ENCODE measurements around the gene TGFB1I1. TPM values are rescaled to one million over a fixed set of nuclear protein-coding genes. Genes with fewer than 3 reads are reported as not detected.
"Not testable (repeated sequence)": the region's sequence is repeated elsewhere in the genome, so short reads cannot be mapped to it uniquely, and the experiment has no call there.

Gene TGFB1I1
- total RNA-seq, 2 experiments from 2014 or later, result 0.20 to 0.48 TPM

- CTCF ChIA-PET; H3K4me1 Mint-ChIP-seq; H3K36me3 Mint-ChIP-seq (ENCODE audit: low read depth); H3K27ac Mint-ChIP-seq; H3K4me3 Mint-ChIP-seq; H3K9me3 Mint-ChIP-seq; DNase-seq; POLR2A ChIA-PET: not testable (repeated sequence)
- peaks cover 12% of the 10 kb centered on the region for H3K27me3 Mint-ChIP-seq
These were observed 51.8 kb downstream of the TGFB1I1 start for GRCh38 chr16:31523768-31524167.

- DNase-seq, result no peak
- H3K27ac Mint-ChIP-seq, result no peak overlapping the region
- no peak overlapping the region for H3K4me3 Mint-ChIP-seq
- ChIA-PET CTCF (interaction anchor here (0.6 kb wide), 1 partner anchor 159 kb away, joined by 3 read pairs; no protein-coding TSS in a partner anchor), POLR2A (no interaction called here)
- H3K4me1 Mint-ChIP-seq, result no peaks in the 10 kb centered on the region
- H3K27me3 Mint-ChIP-seq, result peaks cover 21% of the 10 kb centered on the region
- H3K9me3 Mint-ChIP-seq, result no peaks in the 10 kb centered on the region
- no peaks in the 10 kb centered on the region for H3K36me3 Mint-ChIP-seq (ENCODE audit: low read depth)
These were observed 53.2 kb downstream of the TGFB1I1 start for GRCh38 chr16:31525113-31525512.

Other genes with a start within 250 kb of the TGFB1I1 start
- 10 to 100 TPM; 22.0 to 22.6 TPM for gene ITGAM, start 212.2 kb upstream of the TGFB1I1 start, total RNA-seq
- gene ITGAX, start 117.0 kb upstream of the TGFB1I1 start, total RNA-seq, result 1 to 10 TPM; 2.9 to 3.1 TPM
- not detected for gene ITGAD, start 78.8 kb upstream of the TGFB1I1 start, total RNA-seq
- gene COX6A2, start 43.8 kb upstream of the TGFB1I1 start, total RNA-seq, result not detected
- under 1 TPM; 0.07 to 0.12 TPM for gene ZNF843, start 29.4 kb upstream of the TGFB1I1 start, total RNA-seq
- 10 to 100 TPM; 11.4 to 12.3 TPM for gene ARMC5, start 12.7 kb upstream of the TGFB1I1 start, total RNA-seq
- under 1 TPM in 1 of 2 experiments, not detected in 1; 0.52 TPM for gene SLC5A2, start 11.0 kb downstream of the TGFB1I1 start, total RNA-seq
- gene RUSF1, start 36.2 kb downstream of the TGFB1I1 start, total RNA-seq, result 10 to 100 TPM; 39.5 to 43.7 TPM
- gene AHSP, start 55.7 kb downstream of the TGFB1I1 start, total RNA-seq, result not detected

Measured in activated CD4-positive, alpha-beta T cell treated with anti-CD3 and anti-CD28 coated beads, Interleukin-2, amount 10 ng/mL, durations not matched to agents 7 days and 5 days (primary cell).